ENCODE data around the gene GALNT18. TPM values are rescaled to one million over a fixed set of nuclear protein-coding genes. Genes with fewer than 3 reads are reported as not detected.

The GALNT18 gene
- total and polyA plus RNA-seq, 4 donors = 17.7 to 109 (median 63.7) TPM

DNA sequence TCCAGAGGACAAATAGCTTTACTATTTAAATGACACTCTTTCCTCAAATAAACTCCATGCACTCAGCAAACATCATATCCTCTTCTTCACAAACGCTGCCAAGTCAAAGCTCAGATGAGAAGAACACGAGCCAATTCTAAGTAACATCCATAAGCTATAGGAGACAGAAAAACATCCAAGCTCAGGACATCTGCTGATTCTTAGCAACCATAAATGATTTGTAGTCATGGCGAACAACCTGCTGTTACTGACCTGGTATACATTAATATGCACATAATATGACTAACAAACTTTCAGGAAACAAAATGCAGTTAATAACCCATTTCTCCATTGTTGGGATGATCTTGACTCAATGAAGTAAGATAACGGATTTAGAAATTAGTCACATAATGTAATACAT is 6.7 kb downstream of the GALNT18 start:
- Histone ChIP-seq H3K27ac (ENCODE audit: low read depth in 1 of 2, low read length in 1 of 2) (no peak overlapping the region), H3K36me3 (ENCODE audit: control insufficient read depth in 4 of 4, insufficient read depth in 4 of 4, low read length in 4 of 4) (no peaks in the 10 kb centered on the region), H3K27me3 (ENCODE audit: control insufficient read depth in 3 of 3, insufficient read depth in 3 of 3, low read length in 2 of 3) (peaks cover 0 to 7% (median 0%) of the 10 kb centered on the region in 3 donors), H3K9ac (ENCODE audit: insufficient read depth in 1 of 2, low read length in 2 of 2) (no peak overlapping the region), H3K4me3 (no peak overlapping the region), H3K9me3 (ENCODE audit: control insufficient read depth in 4 of 4, insufficient read depth in 3 of 4, low read length in 3 of 4) (no peaks in the 10 kb centered on the region), H3K4me1 (ENCODE audit: control insufficient read depth in 5 of 5, insufficient read depth in 5 of 5, low read length in 5 of 5) (peaks cover 0 to 13% (median 5%) of the 10 kb centered on the region in 5 donors)
- 60 to 80% methylated on average over 4 of the region's 4 CpGs for WGBS, 2 donors
- TF ChIP-seq CTCF (IDR thresholded peaks at IDR 0.05; ENCODE audit: control extremely low read depth, extremely low read depth) = no peak
- DNase-seq = no peak
- ATAC-seq (ENCODE audit: insufficient read depth, low FRiP score) = no peak

DNA sequence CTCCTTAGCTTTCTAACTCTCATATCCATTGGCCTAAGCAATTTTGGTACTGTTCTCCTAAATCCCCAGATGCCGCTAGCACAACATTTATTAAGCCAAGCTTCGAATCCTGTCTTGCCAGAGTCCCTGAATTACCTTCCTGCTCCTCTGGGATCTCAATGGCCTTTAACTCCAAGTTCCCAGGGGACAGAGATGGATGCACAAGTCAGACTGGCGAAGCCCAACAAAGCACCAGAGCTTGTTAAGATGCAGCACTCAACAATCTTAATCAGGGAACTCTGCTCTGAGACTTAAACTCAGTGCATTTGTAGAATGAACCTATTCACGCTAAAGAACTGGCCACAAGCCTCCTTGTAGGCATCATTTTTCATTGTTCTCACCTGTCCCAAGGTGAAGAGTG is 9.4 kb downstream of the GALNT18 start:
- H3K27me3 ChIP-seq (ENCODE audit: control insufficient read depth in 3 of 3, insufficient read depth in 3 of 3, low read length in 2 of 3) = no peaks in the 10 kb centered on the region
- no peaks in the 10 kb centered on the region for H3K9me3 ChIP-seq (ENCODE audit: control insufficient read depth in 4 of 4, insufficient read depth in 3 of 4, low read length in 3 of 4)
- H3K4me1 ChIP-seq (ENCODE audit: control insufficient read depth in 5 of 5, insufficient read depth in 5 of 5, low read length in 5 of 5) = peaks cover 0 to 24% (median 4%) of the 10 kb centered on the region in 5 donors
- no peak for DNase-seq
- no peak for TF ChIP-seq CTCF (IDR thresholded peaks at IDR 0.05; ENCODE audit: control extremely low read depth, extremely low read depth)
- 93% methylated on average over 4 of the region's 4 CpGs for WGBS, 2 donors
- ATAC-seq (ENCODE audit: insufficient read depth, low FRiP score) = no peak
- no peaks in the 10 kb centered on the region for H3K36me3 ChIP-seq (ENCODE audit: control insufficient read depth in 4 of 4, insufficient read depth in 4 of 4, low read length in 4 of 4)
- H3K4me3 ChIP-seq = no peak overlapping the region
- H3K27ac ChIP-seq (ENCODE audit: low read depth in 1 of 2, low read length in 1 of 2) = no peak overlapping the region
- no peak overlapping the region for H3K9ac ChIP-seq (ENCODE audit: insufficient read depth in 1 of 2, low read length in 2 of 2)

DNA sequence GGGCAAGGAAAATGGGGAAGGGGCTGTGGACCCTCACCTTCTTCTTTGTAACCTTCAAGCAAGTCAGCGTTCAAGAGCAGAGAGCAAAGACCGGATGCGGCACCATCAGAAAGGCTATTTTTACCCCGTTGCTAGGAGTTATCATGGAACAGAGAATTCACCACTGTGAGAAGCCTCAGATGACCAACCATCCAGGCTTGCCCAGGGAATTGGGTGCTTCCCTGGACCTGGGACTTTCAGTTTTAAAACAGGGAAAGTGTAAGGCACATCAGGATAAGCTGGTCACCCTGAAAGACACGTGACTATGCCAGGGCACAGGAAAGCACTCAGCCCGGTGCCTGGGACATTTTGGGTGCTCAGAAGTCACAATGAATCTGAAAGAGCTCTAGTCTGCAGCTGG is 10.4 kb downstream of the GALNT18 start:
- DNase-seq (no peak), ATAC-seq (ENCODE audit: insufficient read depth, low FRiP score) (no peak)
- Histone ChIP-seq H3K27me3 (ENCODE audit: control insufficient read depth in 3 of 3, insufficient read depth in 3 of 3, low read length in 2 of 3) (no peaks in the 10 kb centered on the region), H3K4me1 (ENCODE audit: control insufficient read depth in 5 of 5, insufficient read depth in 5 of 5, low read length in 5 of 5) (peaks cover 0 to 25% (median 4%) of the 10 kb centered on the region in 5 donors), H3K9ac (ENCODE audit: insufficient read depth in 1 of 2, low read length in 2 of 2) (no peak overlapping the region), H3K9me3 (ENCODE audit: control insufficient read depth in 4 of 4, insufficient read depth in 3 of 4, low read length in 3 of 4) (no peaks in the 10 kb centered on the region), H3K27ac (ENCODE audit: low read depth in 1 of 2, low read length in 1 of 2) (peak overlapping the region; percentile 47 to 52), H3K36me3 (ENCODE audit: control insufficient read depth in 4 of 4, insufficient read depth in 4 of 4, low read length in 4 of 4) (no peaks in the 10 kb centered on the region), H3K4me3 (no peak overlapping the region)
- TF ChIP-seq CTCF (IDR thresholded peaks at IDR 0.05; ENCODE audit: control extremely low read depth, extremely low read depth) = no peak
- 73 to 75% methylated on average over 6 of the region's 6 CpGs for WGBS, 2 donors

- peaks cover 0 to 30% (median 0%) of the 10 kb centered on the region in 5 donors for H3K4me1 ChIP-seq (ENCODE audit: control insufficient read depth in 5 of 5, insufficient read depth in 5 of 5, low read length in 5 of 5)
- DNase-seq (peak in 2 of 3 donors; percentile 36 to 46), ATAC-seq (ENCODE audit: insufficient read depth, low FRiP score) (peak; percentile 28)
- WGBS, 2 donors = 62 to 80% methylated on average over 2 of the region's 2 CpGs
- H3K9me3 ChIP-seq (ENCODE audit: control insufficient read depth in 4 of 4, insufficient read depth in 3 of 4, low read length in 3 of 4) = no peaks in the 10 kb centered on the region
- TF ChIP-seq CTCF (IDR thresholded peaks at IDR 0.05; ENCODE audit: control extremely low read depth, extremely low read depth) = no peak
- peak overlapping the region in 1 of 2 donors; percentile 53 for H3K27ac ChIP-seq (ENCODE audit: low read depth in 1 of 2, low read length in 1 of 2)
- no peak overlapping the region for H3K4me3 ChIP-seq
- H3K9ac ChIP-seq (ENCODE audit: insufficient read depth in 1 of 2, low read length in 2 of 2) = no peak overlapping the region
- H3K36me3 ChIP-seq (ENCODE audit: control insufficient read depth in 4 of 4, insufficient read depth in 4 of 4, low read length in 4 of 4) = no peaks in the 10 kb centered on the region
- no peaks in the 10 kb centered on the region for H3K27me3 ChIP-seq (ENCODE audit: control insufficient read depth in 3 of 3, insufficient read depth in 3 of 3, low read length in 2 of 3)
These were observed 13.0 kb downstream of the GALNT18 start for GRCh38 chr11:11608783-11609232.
